GM12878 (cell line): ENCODE results near the gene PRB3.

ENCODE experiments used
- CTCF ChIP-seq, 3 experiments: IDR thresholded peaks in 2 of 3; conservative IDR thresholded peaks in 1 of 3; 2 replicates each; pipeline ENCODE4 v1.5.1; 2011; ENCODE audit warnings: low read depth in 3 of 3, low read length in 3 of 3, mild to moderate bottlenecking in 3 of 3, control low read depth in 2 of 3, moderate library complexity in 2 of 3, inconsistent platforms in 1 of 3, mixed read lengths in 1 of 3; ENCODE audit not compliant: control insufficient read depth in 2 of 3, insufficient read depth in 1 of 3; ENCODE audit errors: extremely low read depth in 1 of 3
- POLR2A ChIP-seq: IDR thresholded peaks from 2 replicates; pipeline ENCODE4 v1.6.1; 2011; ENCODE audit warnings: low read depth, mild to moderate bottlenecking, low read length
- POLR2AphosphoS5 ChIP-seq: IDR thresholded peaks from 2 replicates; pipeline ENCODE4 v1.6.1; 2011; ENCODE audit warnings: mild to moderate bottlenecking, low read length, inconsistent platforms
- SMAD1 ChIP-seq: fragments of 450-650 bp; IDR thresholded peaks from 2 replicates; pipeline ENCODE4 v1.6.1; 2018; ENCODE audit warnings: mild to moderate bottlenecking, low read depth; ENCODE audit not compliant: partially characterized antibody
- TAF1 ChIP-seq: IDR thresholded peaks from 2 replicates; pipeline ENCODE4 v1.6.1; 2011; ENCODE audit warnings: mild to moderate bottlenecking, low read depth, low read length, borderline replicate concordance
- TF ChIP-seq, protein P1 (sequence below): IDR thresholded peaks from 2 replicates; pipeline ENCODE4 v1.6.1; 2012; ENCODE audit warnings: mild to moderate bottlenecking, low read depth, low read length

GRCh38 chr12:11238275-11238674 lies 31.2 kb downstream of the PRB3 start:
- no peak for TF ChIP-seq TAF1
- TF ChIP-seq POLR2A = no peak
- TF ChIP-seq POLR2AphosphoS5 = no peak
- TF ChIP-seq SMAD1 = no peak
- no peak for TF ChIP-seq CTCF (IDR thresholded peaks at IDR 0.05 in 2 of 3, conservative IDR thresholded peaks at IDR 0.05 in 1 of 3; ENCODE audit: control insufficient read depth in 2 of 3, extremely low read depth in 1 of 3, insufficient read depth in 1 of 3, low read depth in 3 of 3, low read length in 3 of 3)
- TF ChIP-seq, protein P1, sequence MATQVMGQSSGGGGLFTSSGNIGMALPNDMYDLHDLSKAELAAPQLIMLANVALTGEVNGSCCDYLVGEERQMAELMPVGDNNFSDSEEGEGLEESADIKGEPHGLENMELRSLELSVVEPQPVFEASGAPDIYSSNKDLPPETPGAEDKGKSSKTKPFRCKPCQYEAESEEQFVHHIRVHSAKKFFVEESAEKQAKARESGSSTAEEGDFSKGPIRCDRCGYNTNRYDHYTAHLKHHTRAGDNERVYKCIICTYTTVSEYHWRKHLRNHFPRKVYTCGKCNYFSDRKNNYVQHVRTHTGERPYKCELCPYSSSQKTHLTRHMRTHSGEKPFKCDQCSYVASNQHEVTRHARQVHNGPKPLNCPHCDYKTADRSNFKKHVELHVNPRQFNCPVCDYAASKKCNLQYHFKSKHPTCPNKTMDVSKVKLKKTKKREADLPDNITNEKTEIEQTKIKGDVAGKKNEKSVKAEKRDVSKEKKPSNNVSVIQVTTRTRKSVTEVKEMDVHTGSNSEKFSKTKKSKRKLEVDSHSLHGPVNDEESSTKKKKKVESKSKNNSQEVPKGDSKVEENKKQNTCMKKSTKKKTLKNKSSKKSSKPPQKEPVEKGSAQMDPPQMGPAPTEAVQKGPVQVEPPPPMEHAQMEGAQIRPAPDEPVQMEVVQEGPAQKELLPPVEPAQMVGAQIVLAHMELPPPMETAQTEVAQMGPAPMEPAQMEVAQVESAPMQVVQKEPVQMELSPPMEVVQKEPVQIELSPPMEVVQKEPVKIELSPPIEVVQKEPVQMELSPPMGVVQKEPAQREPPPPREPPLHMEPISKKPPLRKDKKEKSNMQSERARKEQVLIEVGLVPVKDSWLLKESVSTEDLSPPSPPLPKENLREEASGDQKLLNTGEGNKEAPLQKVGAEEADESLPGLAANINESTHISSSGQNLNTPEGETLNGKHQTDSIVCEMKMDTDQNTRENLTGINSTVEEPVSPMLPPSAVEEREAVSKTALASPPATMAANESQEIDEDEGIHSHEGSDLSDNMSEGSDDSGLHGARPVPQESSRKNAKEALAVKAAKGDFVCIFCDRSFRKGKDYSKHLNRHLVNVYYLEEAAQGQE = no peak
